Measurements from ENCODE around the gene CEBPZ. TPM values are rescaled to one million over a fixed set of nuclear protein-coding genes. Genes with fewer than 3 reads are reported as not detected.

CEBPZ gene
- 10 to 100 TPM; 35.3 to 74.0 TPM for total RNA-seq

GRCh38 chr2:37231241-37232130 lies at the start of gene CEBPZ, which contains the start of gene NDUFAF7:
TSS of gene CEBPZ (minus strand) at chr2:37231596. CDS start at chr2:37231567, 29 bp downstream.
TSS of gene NDUFAF7 (plus strand) at chr2:37231658. CDS start at chr2:37231706, 48 bp downstream.
- Mint-ChIP-seq H3K4me3 (no peak within 1 kb of the TSS), H3K27ac (no peak within 1 kb of the TSS), H3K27me3 (no peaks in the 10 kb centered on the region), H3K9me3 (no peaks in the 10 kb centered on the region), H3K4me1 (ENCODE audit: low read depth in 2 of 2) (peaks cover 12 to 22% of the 10 kb centered on the region in 2 donors), H3K36me3 (peaks cover 13% of the 10 kb centered on the region)
- ATAC-seq (peak; percentile 97 to 98), DNase-seq (ENCODE audit: low spot score) (peak; percentile 92)

GRCh38 chr2:37276291-37276690 lies 44.9 kb upstream of the CEBPZ start:
- H3K27ac Mint-ChIP-seq: no peak overlapping the region
- H3K36me3 Mint-ChIP-seq: peaks cover 6% of the 10 kb centered on the region
- H3K9me3 Mint-ChIP-seq: no peaks in the 10 kb centered on the region
- no peak overlapping the region for H3K4me3 Mint-ChIP-seq
- ATAC-seq: no peak
- no peak for DNase-seq (ENCODE audit: low spot score)
- H3K27me3 Mint-ChIP-seq: no peaks in the 10 kb centered on the region
- H3K4me1 Mint-ChIP-seq (ENCODE audit: low read depth in 2 of 2): peaks cover 0 to 2% of the 10 kb centered on the region in 2 donors

GRCh38 chr2:37274359-37274965 lies 43.1 kb upstream of the CEBPZ start:
- peaks cover 0 to 2% of the 10 kb centered on the region in 2 donors for H3K4me1 Mint-ChIP-seq (ENCODE audit: low read depth in 2 of 2)
- DNase-seq (ENCODE audit: low spot score) (no peak), ATAC-seq (no peak)
- no peak overlapping the region for H3K4me3 Mint-ChIP-seq
- H3K9me3 Mint-ChIP-seq: no peaks in the 10 kb centered on the region
- H3K36me3 Mint-ChIP-seq: peaks cover 6% of the 10 kb centered on the region
- H3K27ac Mint-ChIP-seq: no peak overlapping the region
- H3K27me3 Mint-ChIP-seq: no peaks in the 10 kb centered on the region

- Mint-ChIP-seq H3K27me3 (no peaks in the 10 kb centered on the region), H3K36me3 (peaks cover 11% of the 10 kb centered on the region), H3K4me1 (ENCODE audit: low read depth in 2 of 2) (peaks cover 0 to 2% of the 10 kb centered on the region in 2 donors), H3K4me3 (no peak overlapping the region), H3K9me3 (no peaks in the 10 kb centered on the region), H3K27ac (no peak overlapping the region)
- ATAC-seq: no peak
- no peak for DNase-seq (ENCODE audit: low spot score)
Observed at GRCh38 chr2:37271376-37272067, 40.1 kb upstream of the CEBPZ start.

GRCh38 chr2:37268111-37268510 lies 36.7 kb upstream of the CEBPZ start:
- Mint-ChIP-seq H3K27me3 (no peaks in the 10 kb centered on the region), H3K27ac (no peak overlapping the region), H3K9me3 (no peaks in the 10 kb centered on the region), H3K36me3 (peaks cover 11% of the 10 kb centered on the region), H3K4me1 (ENCODE audit: low read depth in 2 of 2) (peaks cover 0 to under 1% of the 10 kb centered on the region in 2 donors), H3K4me3 (no peak overlapping the region)
- ATAC-seq: no peak
- no peak for DNase-seq (ENCODE audit: low spot score)

GRCh38 chr2:37267685-37268084 lies 36.3 kb upstream of the CEBPZ start:
- no peaks in the 10 kb centered on the region for H3K4me1 Mint-ChIP-seq (ENCODE audit: low read depth in 2 of 2)
- no peaks in the 10 kb centered on the region for H3K9me3 Mint-ChIP-seq
- H3K4me3 Mint-ChIP-seq: no peak overlapping the region
- ATAC-seq (no peak), DNase-seq (ENCODE audit: low spot score) (no peak)
- no peaks in the 10 kb centered on the region for H3K27me3 Mint-ChIP-seq
- H3K36me3 Mint-ChIP-seq: peaks cover 11% of the 10 kb centered on the region
- no peak overlapping the region for H3K27ac Mint-ChIP-seq

GRCh38 chr2:37263839-37264238 lies 32.4 kb upstream of the CEBPZ start:
- DNase-seq (ENCODE audit: low spot score) (no peak), ATAC-seq (no peak)
- no peak overlapping the region for H3K4me3 Mint-ChIP-seq
- no peak overlapping the region for H3K27ac Mint-ChIP-seq
- no peaks in the 10 kb centered on the region for H3K4me1 Mint-ChIP-seq (ENCODE audit: low read depth in 2 of 2)
- peaks cover 7% of the 10 kb centered on the region for H3K36me3 Mint-ChIP-seq
- no peaks in the 10 kb centered on the region for H3K27me3 Mint-ChIP-seq
- no peaks in the 10 kb centered on the region for H3K9me3 Mint-ChIP-seq

- H3K27ac Mint-ChIP-seq: no peak overlapping the region
- no peaks in the 10 kb centered on the region for H3K9me3 Mint-ChIP-seq
- ATAC-seq (no peak), DNase-seq (ENCODE audit: low spot score) (no peak)
- no peak overlapping the region for H3K4me3 Mint-ChIP-seq
- no peaks in the 10 kb centered on the region for H3K4me1 Mint-ChIP-seq (ENCODE audit: low read depth in 2 of 2)
- H3K27me3 Mint-ChIP-seq: no peaks in the 10 kb centered on the region
- no peaks in the 10 kb centered on the region for H3K36me3 Mint-ChIP-seq
Observed at GRCh38 chr2:37262522-37262921, 31.1 kb upstream of the CEBPZ start.

- H3K4me3 Mint-ChIP-seq: no peak overlapping the region
- no peak for ATAC-seq
- no peaks in the 10 kb centered on the region for H3K9me3 Mint-ChIP-seq
- no peak for DNase-seq (ENCODE audit: low spot score)
- no peak overlapping the region for H3K27ac Mint-ChIP-seq
- no peaks in the 10 kb centered on the region for H3K4me1 Mint-ChIP-seq (ENCODE audit: low read depth in 2 of 2)
- H3K27me3 Mint-ChIP-seq: no peaks in the 10 kb centered on the region
- peaks cover 15% of the 10 kb centered on the region for H3K36me3 Mint-ChIP-seq
Observed at GRCh38 chr2:37250869-37251740, 19.7 kb upstream of the CEBPZ start.

GRCh38 chr2:37246205-37246604 lies 14.8 kb upstream of the CEBPZ start:
- Mint-ChIP-seq H3K27ac (no peak overlapping the region), H3K9me3 (no peaks in the 10 kb centered on the region), H3K4me3 (no peak overlapping the region), H3K36me3 (peaks cover 19% of the 10 kb centered on the region), H3K27me3 (no peaks in the 10 kb centered on the region), H3K4me1 (ENCODE audit: low read depth in 2 of 2) (no peaks in the 10 kb centered on the region)
- DNase-seq (ENCODE audit: low spot score) (no peak), ATAC-seq (no peak)

GRCh38 chr2:37244755-37245154 lies 13.4 kb upstream of the CEBPZ start:
- Mint-ChIP-seq H3K36me3 (peaks cover 19% of the 10 kb centered on the region), H3K4me1 (ENCODE audit: low read depth in 2 of 2) (no peaks in the 10 kb centered on the region), H3K27ac (no peak overlapping the region), H3K9me3 (no peaks in the 10 kb centered on the region), H3K27me3 (no peaks in the 10 kb centered on the region), H3K4me3 (no peak overlapping the region)
- ATAC-seq: no peak
- no peak for DNase-seq (ENCODE audit: low spot score)

GRCh38 chr2:37244017-37244416 lies 12.6 kb upstream of the CEBPZ start:
- DNase-seq (ENCODE audit: low spot score): no peak
- Mint-ChIP-seq H3K4me3 (no peak overlapping the region), H3K9me3 (no peaks in the 10 kb centered on the region), H3K27ac (no peak overlapping the region), H3K4me1 (ENCODE audit: low read depth in 2 of 2) (no peaks in the 10 kb centered on the region), H3K36me3 (peaks cover 19% of the 10 kb centered on the region), H3K27me3 (no peaks in the 10 kb centered on the region)
- no peak for ATAC-seq

- H3K4me1 Mint-ChIP-seq (ENCODE audit: low read depth in 2 of 2): no peaks in the 10 kb centered on the region
- DNase-seq (ENCODE audit: low spot score): no peak
- H3K27me3 Mint-ChIP-seq: no peaks in the 10 kb centered on the region
- no peak for ATAC-seq
- H3K27ac Mint-ChIP-seq: no peak overlapping the region
- H3K36me3 Mint-ChIP-seq: peaks cover 19% of the 10 kb centered on the region
- H3K9me3 Mint-ChIP-seq: no peaks in the 10 kb centered on the region
- H3K4me3 Mint-ChIP-seq: no peak overlapping the region
Observed at GRCh38 chr2:37243435-37243834, 12.0 kb upstream of the CEBPZ start.

Measured in natural killer cell treated with Interleukin-12 subunit alpha and Interleukin-12 subunit beta and Interleukin-15 and Interleukin-18, amount 100 ng/mL, for 72 hours (primary cell).